Measurements from ENCODE around the gene ADRA2A. TPM values are rescaled to one million over a fixed set of nuclear protein-coding genes. Genes with fewer than 3 reads are reported as not detected.

The ADRA2A gene
- polyA plus RNA-seq, 1 donor (not counting 4 experiments of a cell fraction or from before 2014, with no cell fraction given), result not detected

- Histone ChIP-seq H3K4me2 (ENCODE audit: control insufficient read depth, extremely low read depth, insufficient read depth, low read depth, low read length) (no peak overlapping the region), H3K4me1 (ENCODE audit: control insufficient read depth, extremely low read depth, insufficient read depth, low read length) (no peaks in the 10 kb centered on the region), H4K20me1 (ENCODE audit: control insufficient read depth, extremely low read depth, insufficient read depth, low read length) (no peaks in the 10 kb centered on the region), H3K79me2 (ENCODE audit: control insufficient read depth, insufficient read depth, low read length) (no peaks in the 10 kb centered on the region), H3K27me3 (ENCODE audit: control insufficient read depth, extremely low read depth, insufficient read depth, low read length) (no peaks in the 10 kb centered on the region), H3K36me3 (ENCODE audit: control insufficient read depth in 2 of 2, extremely low read depth in 1 of 2, insufficient read depth in 2 of 2, low read length in 2 of 2) (no peaks in the 10 kb centered on the region), H3K9me3 (ENCODE audit: control insufficient read depth, low read depth, low read length) (no peaks in the 10 kb centered on the region), H3K9me1 (ENCODE audit: control insufficient read depth, extremely low read depth, insufficient read depth, low read length) (no peaks in the 10 kb centered on the region), H3K9ac (ENCODE audit: control insufficient read depth, extremely low read depth, insufficient read depth, low read length) (no peak overlapping the region), H3K27ac (ENCODE audit: control insufficient read depth, insufficient read depth, low read length) (no peak overlapping the region), H3K4me3 (ENCODE audit: control insufficient read depth in 2 of 3, extremely low read depth in 1 of 3, insufficient read depth in 2 of 3, low read depth in 1 of 3, low read length in 3 of 3) (no peak overlapping the region), H2AFZ (ENCODE audit: control insufficient read depth, low read length) (no peak overlapping the region)
- no peak for FAIRE-seq
- dilution Hi-C loops (cut with MboI; ENCODE audit: extremely low pct_ligation_motif_present, low sequenced_read_pairs), result no loop called here
- no peak for TF ChIP-seq EZH2 (IDR thresholded peaks at IDR 0.05; ENCODE audit: low read length)
- TF ChIP-seq CTCF (optimal IDR thresholded peaks at IDR 0.05 in 1 of 3, IDR thresholded peaks at IDR 0.05 in 1 of 3, conservative IDR thresholded peaks at IDR 0.05 in 1 of 3; ENCODE audit: extremely low read depth in 1 of 3, insufficient read depth in 2 of 3, low read length in 3 of 3), result no peak
- DNase-seq (ENCODE audit: low read depth, low spot score), result no peak
These were observed 37.3 kb downstream of the ADRA2A start for GRCh38 chr10:111113961-111114757.

- no peak for TF ChIP-seq EZH2 (IDR thresholded peaks at IDR 0.05; ENCODE audit: low read length)
- no peak for TF ChIP-seq CTCF (optimal IDR thresholded peaks at IDR 0.05 in 1 of 3, IDR thresholded peaks at IDR 0.05 in 1 of 3, conservative IDR thresholded peaks at IDR 0.05 in 1 of 3; ENCODE audit: extremely low read depth in 1 of 3, insufficient read depth in 2 of 3, low read length in 3 of 3)
- Histone ChIP-seq H3K79me2 (ENCODE audit: control insufficient read depth, insufficient read depth, low read length) (no peaks in the 10 kb centered on the region), H3K4me1 (ENCODE audit: control insufficient read depth, extremely low read depth, insufficient read depth, low read length) (no peaks in the 10 kb centered on the region), H3K9me3 (ENCODE audit: control insufficient read depth, low read depth, low read length) (no peaks in the 10 kb centered on the region), H2AFZ (ENCODE audit: control insufficient read depth, low read length) (no peak overlapping the region), H3K4me3 (ENCODE audit: control insufficient read depth in 2 of 3, extremely low read depth in 1 of 3, insufficient read depth in 2 of 3, low read depth in 1 of 3, low read length in 3 of 3) (no peak overlapping the region), H3K27me3 (ENCODE audit: control insufficient read depth, extremely low read depth, insufficient read depth, low read length) (no peaks in the 10 kb centered on the region), H4K20me1 (ENCODE audit: control insufficient read depth, extremely low read depth, insufficient read depth, low read length) (no peaks in the 10 kb centered on the region), H3K27ac (ENCODE audit: control insufficient read depth, insufficient read depth, low read length) (no peak overlapping the region), H3K9ac (ENCODE audit: control insufficient read depth, extremely low read depth, insufficient read depth, low read length) (no peak overlapping the region), H3K9me1 (ENCODE audit: control insufficient read depth, extremely low read depth, insufficient read depth, low read length) (no peaks in the 10 kb centered on the region), H3K36me3 (ENCODE audit: control insufficient read depth in 2 of 2, extremely low read depth in 1 of 2, insufficient read depth in 2 of 2, low read length in 2 of 2) (no peaks in the 10 kb centered on the region), H3K4me2 (ENCODE audit: control insufficient read depth, extremely low read depth, insufficient read depth, low read depth, low read length) (no peak overlapping the region)
- dilution Hi-C loops (cut with MboI; ENCODE audit: extremely low pct_ligation_motif_present, low sequenced_read_pairs), result no loop called here
- no peak for DNase-seq (ENCODE audit: low read depth, low spot score)
- no peak for FAIRE-seq
These were observed 38.1 kb downstream of the ADRA2A start for GRCh38 chr10:111114758-111115500.
